Stimulated activated CD8-positive, alpha-beta memory T cell treated with anti-CD3 and anti-CD28 coated beads, Interleukin-7, amount 100 ng/mL, for 48 hours (primary cell): ENCODE measurements around the gene PTPRK.

Experiments used
- DNase-seq, 2 donors: peaks; one replicate each; pipeline ENCODE4 v3.0.0-alpha.2; 2020; ENCODE audit warnings: low read depth in 1 of 2; ENCODE audit errors: extremely low read depth in 1 of 2

The PTPRK gene

GRCh38 chr6:128252341-128253176 is 267.8 kb downstream of the PTPRK start:
- DNase-seq = peak; percentile 14 to 43

- no peak for DNase-seq
Observed at GRCh38 chr6:128251445-128252340, 268.7 kb downstream of the PTPRK start.

GRCh38 chr6:128250370-128251070 is 269.9 kb downstream of the PTPRK start:
- DNase-seq = no peak

GRCh38 chr6:128249429-128249828 is 271.0 kb downstream of the PTPRK start:
- DNase-seq = no peak

- DNase-seq = no peak
Observed at GRCh38 chr6:128246472-128247260, 273.7 kb downstream of the PTPRK start.

GRCh38 chr6:128244751-128245405 is 275.5 kb downstream of the PTPRK start:
- no peak for DNase-seq

GRCh38 chr6:128242765-128243403 is 277.5 kb downstream of the PTPRK start:
- DNase-seq = no peak

- DNase-seq = no peak
Observed at GRCh38 chr6:128241216-128241615, 279.2 kb downstream of the PTPRK start.

GRCh38 chr6:128240024-128240428 is 280.4 kb downstream of the PTPRK start:
- no peak for DNase-seq

GRCh38 chr6:128239146-128239545 is 281.3 kb downstream of the PTPRK start:
- no peak for DNase-seq

GRCh38 chr6:128238225-128238624 is 282.2 kb downstream of the PTPRK start:
- DNase-seq = no peak

GRCh38 chr6:128235556-128235955 is 284.8 kb downstream of the PTPRK start:
- no peak for DNase-seq

- no peak for DNase-seq
Observed at GRCh38 chr6:128233531-128233930, 286.9 kb downstream of the PTPRK start.

GRCh38 chr6:128230267-128230989 is 290.0 kb downstream of the PTPRK start:
- DNase-seq = no peak

- DNase-seq = no peak
Observed at GRCh38 chr6:128225612-128226011, 294.8 kb downstream of the PTPRK start.

- DNase-seq = no peak
Observed at GRCh38 chr6:128216917-128217316, 303.5 kb downstream of the PTPRK start.

- DNase-seq = no peak
Observed at GRCh38 chr6:128209771-128210170, 310.6 kb downstream of the PTPRK start.

- no peak for DNase-seq
Observed at GRCh38 chr6:128208851-128209580, 311.4 kb downstream of the PTPRK start.
